Vagina (tissue), 2 donors: ENCODE data around the gene TPRN.
"Not testable (repeated sequence)": the region's sequence is repeated elsewhere in the genome, so short reads cannot be mapped to it uniquely, and the experiment has no call there.

Source experiments
- POLR2A ChIP-seq, 2 donors: fragments of 450-650 bp; IDR thresholded peaks; one replicate each; pipeline ENCODE4 v1.6.1; 2017; ENCODE audit warnings: antibody characterized with exemption in 2 of 2, mild to moderate bottlenecking in 2 of 2, moderate library complexity in 2 of 2
- TF ChIP-seq, protein P1 (sequence below), 3 experiments: fragments of 450-650 bp in 2 of 3; fragments of 200-600 bp in 1 of 3; sonication (generic) in 1 of 3; IDR thresholded peaks; one replicate each; pipeline ENCODE4 v1.5.1; 2017 to 2019; ENCODE audit warnings: antibody characterized with exemption in 3 of 3, mild to moderate bottlenecking in 2 of 3, moderate library complexity in 2 of 3

DNA sequence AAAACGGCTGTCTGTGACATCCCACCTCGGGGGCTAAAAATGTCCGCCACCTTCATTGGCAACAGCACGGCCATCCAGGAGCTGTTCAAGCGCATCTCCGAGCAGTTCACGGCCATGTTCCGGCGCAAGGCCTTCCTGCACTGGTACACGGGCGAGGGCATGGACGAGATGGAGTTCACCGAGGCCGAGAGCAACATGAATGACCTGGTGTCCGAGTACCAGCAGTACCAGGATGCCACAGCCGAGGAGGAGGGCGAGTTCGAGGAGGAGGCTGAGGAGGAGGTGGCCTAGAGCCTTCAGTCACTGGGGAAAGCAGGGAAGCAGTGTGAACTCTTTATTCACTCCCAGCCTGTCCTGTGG is 42.7 kb upstream of the TPRN start:
- TF ChIP-seq, protein P1, sequence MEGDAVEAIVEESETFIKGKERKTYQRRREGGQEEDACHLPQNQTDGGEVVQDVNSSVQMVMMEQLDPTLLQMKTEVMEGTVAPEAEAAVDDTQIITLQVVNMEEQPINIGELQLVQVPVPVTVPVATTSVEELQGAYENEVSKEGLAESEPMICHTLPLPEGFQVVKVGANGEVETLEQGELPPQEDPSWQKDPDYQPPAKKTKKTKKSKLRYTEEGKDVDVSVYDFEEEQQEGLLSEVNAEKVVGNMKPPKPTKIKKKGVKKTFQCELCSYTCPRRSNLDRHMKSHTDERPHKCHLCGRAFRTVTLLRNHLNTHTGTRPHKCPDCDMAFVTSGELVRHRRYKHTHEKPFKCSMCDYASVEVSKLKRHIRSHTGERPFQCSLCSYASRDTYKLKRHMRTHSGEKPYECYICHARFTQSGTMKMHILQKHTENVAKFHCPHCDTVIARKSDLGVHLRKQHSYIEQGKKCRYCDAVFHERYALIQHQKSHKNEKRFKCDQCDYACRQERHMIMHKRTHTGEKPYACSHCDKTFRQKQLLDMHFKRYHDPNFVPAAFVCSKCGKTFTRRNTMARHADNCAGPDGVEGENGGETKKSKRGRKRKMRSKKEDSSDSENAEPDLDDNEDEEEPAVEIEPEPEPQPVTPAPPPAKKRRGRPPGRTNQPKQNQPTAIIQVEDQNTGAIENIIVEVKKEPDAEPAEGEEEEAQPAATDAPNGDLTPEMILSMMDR (IDR thresholded peaks at IDR 0.05), result not testable (repeated sequence)
- not testable (repeated sequence) for TF ChIP-seq POLR2A (IDR thresholded peaks at IDR 0.05)
